OCI-LY1 (cell line): Measurements from ENCODE around the gene HIRA.

Experiments used
- H2AFZ ChIP-seq: fragments of 200-600 bp; sonication (generic), shearing (Covaris generic); 2 replicates; pipeline ENCODE4 v1.6.0; 2014; ENCODE audit warnings: antibody characterized with exemption, mild to moderate bottlenecking, low read length
- H3F3A ChIP-seq: fragments of 200-600 bp; sonication (generic), shearing (Covaris generic); 2 replicates; pipeline ENCODE4 v1.6.0; 2014; ENCODE audit warnings: mild to moderate bottlenecking, antibody characterized with exemption, low read length, moderate library complexity; ENCODE audit not compliant: insufficient read depth
- H3K27ac ChIP-seq: fragments of 200-600 bp; sonication (generic); 2 replicates; pipeline ENCODE4 v1.5.1; 2014; ENCODE audit warnings: low read length, mixed run types, mild to moderate bottlenecking, low read depth; ENCODE audit not compliant: poor library complexity, severe bottlenecking
- H3K27me3 ChIP-seq: fragments of 200-600 bp; sonication (generic); 2 replicates; pipeline ENCODE4 v1.6.0; 2014; ENCODE audit warnings: antibody characterized with exemption, mild to moderate bottlenecking, low read length, moderate library complexity; ENCODE audit not compliant: insufficient read depth
- H3K36me3 ChIP-seq: fragments of 200-600 bp; sonication (generic); 2 replicates; pipeline ENCODE4 v1.6.1; 2014; ENCODE audit warnings: mild to moderate bottlenecking, antibody characterized with exemption, low read length, moderate library complexity, mixed read lengths; ENCODE audit not compliant: insufficient read depth
- H3K4me1 ChIP-seq: fragments of 200-600 bp; sonication (generic); 2 replicates; pipeline ENCODE4 v1.5.1; 2014; ENCODE audit warnings: mild to moderate bottlenecking, low read length, moderate library complexity; ENCODE audit not compliant: insufficient read depth, severe bottlenecking
- H3K4me2 ChIP-seq: fragments of 200-600 bp; sonication (generic), shearing (Covaris generic); 2 replicates; pipeline ENCODE4 v1.6.1; 2014; ENCODE audit warnings: low read length
- H3K4me3 ChIP-seq: fragments of 200-600 bp; sonication (generic); 2 replicates; pipeline ENCODE4 v1.5.1; 2014; ENCODE audit warnings: low read length, low read depth, mild to moderate bottlenecking, mixed read lengths; ENCODE audit not compliant: poor library complexity, severe bottlenecking
- H3K79me2 ChIP-seq: fragments of 200-600 bp; shearing (Covaris generic); 2 replicates; pipeline ENCODE4 v1.6.1; 2016; ENCODE audit warnings: mixed run types, low read length, mixed read lengths; ENCODE audit not compliant: insufficient read depth
- H3K9ac ChIP-seq: fragments of 200-600 bp; sonication (generic), shearing (Covaris generic); 2 replicates; pipeline ENCODE4 v1.6.1; 2014; ENCODE audit warnings: mild to moderate bottlenecking, low read length, mixed read lengths
- H3K9me2 ChIP-seq: fragments of 200-600 bp; sonication (generic), shearing (Covaris generic); 2 replicates; pipeline ENCODE4 v1.6.1; 2014; ENCODE audit warnings: low read depth, mild to moderate bottlenecking, low read length, mixed read lengths
- H3K9me3 ChIP-seq: fragments of 200-600 bp; shearing (Covaris generic); 2 replicates; pipeline ENCODE4 v1.6.1; 2014; ENCODE audit warnings: low read length, mixed read lengths
- H4K20me1 ChIP-seq: fragments of 200-600 bp; sonication (generic), shearing (Covaris generic); 2 replicates; pipeline ENCODE4 v1.6.0; 2016; ENCODE audit warnings: mild to moderate bottlenecking, low read length; ENCODE audit not compliant: insufficient read depth
- EZH2 ChIP-seq: fragments of 200-600 bp; sonication (generic), shearing (Covaris generic); IDR thresholded peaks from 2 replicates; pipeline ENCODE4 v1.8.0; 2017; ENCODE audit warnings: borderline replicate concordance, mixed run types, mild to moderate bottlenecking, antibody characterized with exemption, low read length, moderate library complexity, mixed read lengths
- TF ChIP-seq, protein P1 (sequence below): fragments of 200-600 bp; sonication (generic), shearing (Covaris generic); IDR thresholded peaks from 2 replicates; pipeline ENCODE4 v1.5.1; 2017; ENCODE audit warnings: mild to moderate bottlenecking, antibody characterized with exemption, low read length, moderate library complexity, mixed read lengths

Gene HIRA

DNA sequence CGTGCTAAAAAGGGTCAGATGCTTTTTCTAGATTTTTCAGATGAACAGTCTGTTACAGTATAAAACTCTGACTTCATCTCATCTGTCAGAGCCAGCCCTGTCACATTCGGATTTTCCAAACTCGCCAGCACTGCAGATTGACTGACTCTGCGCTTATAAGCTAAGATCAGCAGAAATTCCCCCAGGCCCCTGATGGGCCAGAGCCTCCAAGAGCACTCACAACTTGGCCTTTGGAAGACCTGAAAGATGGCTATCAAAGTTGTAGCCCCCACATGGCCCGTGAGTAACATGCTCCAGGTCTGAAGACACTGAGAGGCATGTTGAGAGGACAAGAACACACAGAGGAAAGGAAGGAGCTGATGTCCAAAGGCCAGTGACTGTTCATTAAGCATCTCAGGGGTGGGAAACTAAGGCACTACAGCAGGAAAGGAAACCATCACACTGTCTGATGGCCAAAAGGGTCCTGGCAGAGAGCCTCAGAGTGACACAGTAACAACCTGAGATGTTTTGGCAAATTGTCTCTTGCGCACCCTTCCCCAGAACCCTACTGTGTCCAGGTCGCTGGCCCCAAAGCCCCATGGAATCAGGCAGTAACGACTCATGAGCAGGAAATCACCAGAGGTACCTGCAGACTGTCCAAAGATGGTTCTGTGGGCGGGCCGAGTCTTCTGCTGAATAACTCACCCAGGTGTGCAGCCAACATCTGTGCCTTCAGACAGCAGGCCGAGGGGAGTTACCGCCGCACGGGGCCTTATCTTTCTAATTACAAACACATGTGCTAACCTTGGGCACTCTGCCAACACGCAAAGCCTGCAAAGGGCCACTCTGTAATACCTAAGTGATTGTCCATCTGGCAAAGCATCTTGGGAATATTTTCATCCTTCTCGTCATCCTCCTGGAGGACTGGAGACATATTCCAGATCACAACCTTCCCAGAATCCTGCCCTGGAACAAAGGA is 23.6 kb downstream of the HIRA start:
- Histone ChIP-seq H3K9ac (no peak overlapping the region), H4K20me1 (peaks cover 3% of the 10 kb centered on the region; the same call in 1 of the 2 replicates), H3K27ac (no peak overlapping the region)

GRCh38 chr22:19406846-19407245 is 24.7 kb downstream of the HIRA start:
- Histone ChIP-seq H3K79me2 (peaks cover 6% of the 10 kb centered on the region), H3K27ac (no peak overlapping the region), H3K27me3 (no peaks in the 10 kb centered on the region), H3K9me3 (no peaks in the 10 kb centered on the region), H3K4me1 (no peaks in the 10 kb centered on the region), H3K9ac (no peak overlapping the region), H4K20me1 (peaks cover under 1% of the 10 kb centered on the region; the same call in 1 of the 2 replicates), H3K36me3 (peaks cover 90% of the 10 kb centered on the region), H2AFZ (no peak overlapping the region), H3K4me2 (no peak overlapping the region), H3K4me3 (no peak overlapping the region), H3F3A (no peaks in the 10 kb centered on the region), H3K9me2 (no peaks in the 10 kb centered on the region)
- TF ChIP-seq, protein P1, sequence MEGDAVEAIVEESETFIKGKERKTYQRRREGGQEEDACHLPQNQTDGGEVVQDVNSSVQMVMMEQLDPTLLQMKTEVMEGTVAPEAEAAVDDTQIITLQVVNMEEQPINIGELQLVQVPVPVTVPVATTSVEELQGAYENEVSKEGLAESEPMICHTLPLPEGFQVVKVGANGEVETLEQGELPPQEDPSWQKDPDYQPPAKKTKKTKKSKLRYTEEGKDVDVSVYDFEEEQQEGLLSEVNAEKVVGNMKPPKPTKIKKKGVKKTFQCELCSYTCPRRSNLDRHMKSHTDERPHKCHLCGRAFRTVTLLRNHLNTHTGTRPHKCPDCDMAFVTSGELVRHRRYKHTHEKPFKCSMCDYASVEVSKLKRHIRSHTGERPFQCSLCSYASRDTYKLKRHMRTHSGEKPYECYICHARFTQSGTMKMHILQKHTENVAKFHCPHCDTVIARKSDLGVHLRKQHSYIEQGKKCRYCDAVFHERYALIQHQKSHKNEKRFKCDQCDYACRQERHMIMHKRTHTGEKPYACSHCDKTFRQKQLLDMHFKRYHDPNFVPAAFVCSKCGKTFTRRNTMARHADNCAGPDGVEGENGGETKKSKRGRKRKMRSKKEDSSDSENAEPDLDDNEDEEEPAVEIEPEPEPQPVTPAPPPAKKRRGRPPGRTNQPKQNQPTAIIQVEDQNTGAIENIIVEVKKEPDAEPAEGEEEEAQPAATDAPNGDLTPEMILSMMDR: no peak
- TF ChIP-seq EZH2: no peak

More for the DNA sequence above, 23.6 kb downstream of the HIRA start:
- H3K4me2 ChIP-seq: no peak overlapping the region
- no peak for TF ChIP-seq EZH2
- TF ChIP-seq, protein P1: no peak
- H3K27me3 ChIP-seq: no peaks in the 10 kb centered on the region
- no peaks in the 10 kb centered on the region for H3K9me3 ChIP-seq
- H3K4me3 ChIP-seq: no peak overlapping the region
- peaks cover 85% of the 10 kb centered on the region for H3K36me3 ChIP-seq
- no peak overlapping the region for H2AFZ ChIP-seq
- peaks cover 17% of the 10 kb centered on the region for H3K79me2 ChIP-seq
- no peaks in the 10 kb centered on the region for H3K4me1 ChIP-seq
- H3K9me2 ChIP-seq: no peaks in the 10 kb centered on the region
- H3F3A ChIP-seq: no peaks in the 10 kb centered on the region

DNA sequence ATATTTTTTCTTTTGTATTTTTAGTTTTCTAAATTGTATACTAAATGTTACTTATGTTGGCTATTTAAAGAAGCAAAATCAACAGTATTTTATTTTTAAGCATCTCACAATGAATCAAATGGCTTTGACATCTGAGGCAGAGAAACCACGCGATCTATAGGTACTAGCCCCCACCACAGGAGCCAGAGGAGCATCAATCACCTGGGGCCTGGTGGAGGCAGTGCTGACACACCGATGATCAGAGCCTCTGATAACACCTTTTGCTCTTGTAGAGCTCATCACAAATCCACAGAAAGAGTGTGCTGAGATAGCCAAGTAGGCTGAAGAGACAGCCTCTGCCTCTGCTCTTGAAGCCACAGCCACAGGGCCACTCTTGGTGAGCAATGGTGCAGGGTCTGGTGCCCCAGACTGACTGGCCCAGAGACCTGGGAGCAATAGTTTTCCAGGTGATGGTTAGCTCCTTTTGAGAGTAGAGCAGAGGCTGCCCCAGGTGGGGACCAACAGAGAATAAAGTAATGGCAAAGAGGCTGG is 25.2 kb downstream of the HIRA start:
- H3K27ac ChIP-seq: no peak overlapping the region
- H3K79me2 ChIP-seq: peaks cover 1% of the 10 kb centered on the region; the same call in 1 of the 2 replicates
- no peak for TF ChIP-seq EZH2
- TF ChIP-seq, protein P1: no peak
- H3K9me3 ChIP-seq: no peaks in the 10 kb centered on the region
- H3K4me3 ChIP-seq: no peak overlapping the region
- H3F3A ChIP-seq: no peaks in the 10 kb centered on the region
- H2AFZ ChIP-seq: no peak overlapping the region
- peaks cover 90% of the 10 kb centered on the region for H3K36me3 ChIP-seq
- H3K9me2 ChIP-seq: no peaks in the 10 kb centered on the region
- no peaks in the 10 kb centered on the region for H3K4me1 ChIP-seq
- H3K27me3 ChIP-seq: no peaks in the 10 kb centered on the region
- H3K4me2 ChIP-seq: no peak overlapping the region
- no peak overlapping the region for H3K9ac ChIP-seq
- H4K20me1 ChIP-seq: no peaks in the 10 kb centered on the region
